WTC11 (cell line): ENCODE measurements around the gene AP1G1. TPM values are rescaled to one million over a fixed set of nuclear protein-coding genes. Genes with fewer than 3 reads are reported as not detected.

ENCODE experiments used
- ATAC-seq: fragments of 200-7000 bp; cut with Tn5 transposase; 2 replicates; pipeline ENCODE4 v1.10.0; 2021; ENCODE audit warnings: mild to moderate bottlenecking, moderate library complexity
- CTCF ChIA-PET: fragments of 300-600 bp; sonication (Branson Sonifier 250); formaldehyde crosslinking; loops from one replicate; lab custom pipeline; 2021; ENCODE audit warnings: antibody characterized with exemption; lab: Charles Lee
- POLR2A ChIA-PET: fragments of 350-600 bp; sonication (Branson Sonifier 250); formaldehyde crosslinking; loops from one replicate; lab custom pipeline; 2021; ENCODE audit warnings: antibody characterized with exemption; lab: Charles Lee
- DNase-seq: peaks from one replicate; pipeline ENCODE4 v3.0.0; 2021; ENCODE audit warnings: low spot score
- H3K27ac Mint-ChIP-seq: 2 replicates; pipeline ENCODE4 v1.8.0; 2021; ENCODE audit warnings: mixed read lengths
- H3K27me3 Mint-ChIP-seq: 2 replicates; pipeline ENCODE4 v1.8.0; 2021; ENCODE audit warnings: low read depth, mild to moderate bottlenecking, moderate library complexity, mixed read lengths
- H3K36me3 Mint-ChIP-seq: 2 replicates; pipeline ENCODE4 v1.8.0; 2021; ENCODE audit warnings: mixed read lengths
- H3K4me1 Mint-ChIP-seq: 2 replicates; pipeline ENCODE4 v1.8.0; 2022; ENCODE audit warnings: mixed read lengths
- H3K4me3 Mint-ChIP-seq: 2 replicates; pipeline ENCODE4 v1.8.0; 2021; ENCODE audit warnings: mild to moderate bottlenecking, moderate library complexity, mixed read lengths
- H3K9me3 Mint-ChIP-seq: 2 replicates; pipeline ENCODE4 v1.8.0; 2021; ENCODE audit warnings: mixed read lengths
- CBFB ChIP-seq: sonication (generic); formaldehyde crosslinking; IDR thresholded peaks from 2 replicates; pipeline ENCODE4 v1.8.1; 2022; ENCODE audit warnings: mild to moderate bottlenecking, low read depth, missing genetic modification reagents
- CREB1 ChIP-seq: sonication (generic); formaldehyde crosslinking; IDR thresholded peaks from 2 replicates; pipeline ENCODE4 v1.8.0; 2023; ENCODE audit warnings: mild to moderate bottlenecking, missing genetic modification reagents
- CTCF ChIP-seq: fragments of 200-600 bp; IDR thresholded peaks from 2 replicates; pipeline ENCODE4 v1.8.0; 2022; ENCODE audit warnings: antibody characterized with exemption
- GTF2I ChIP-seq: fragments of 250-450 bp; sonication (Bioruptor Pico); conservative IDR thresholded peaks from 2 replicates; pipeline ENCODE4 v1.4.0; 2021; ENCODE audit warnings: mild to moderate bottlenecking
- MLX ChIP-seq: sonication (generic); formaldehyde crosslinking; IDR thresholded peaks from 2 replicates; pipeline ENCODE4 v1.8.1; 2023; ENCODE audit warnings: mild to moderate bottlenecking, missing genetic modification reagents, moderate library complexity
- RELA ChIP-seq: sonication (generic); formaldehyde crosslinking; IDR thresholded peaks from 2 replicates; pipeline ENCODE4 v1.8.1; 2022; ENCODE audit warnings: missing genetic modification reagents, mild to moderate bottlenecking, borderline replicate concordance
- STAT6 ChIP-seq: sonication (generic); formaldehyde crosslinking; conservative IDR thresholded peaks from 2 replicates; pipeline ENCODE4 v1.8.1; 2023; ENCODE audit warnings: mild to moderate bottlenecking, low read depth, missing genetic modification reagents, moderate library complexity
- TCF7 ChIP-seq: sonication (generic); formaldehyde crosslinking; IDR thresholded peaks from 2 replicates; pipeline ENCODE4 v1.8.0; 2022; ENCODE audit warnings: mild to moderate bottlenecking, low read depth, missing genetic modification reagents, moderate library complexity
- TEAD1 ChIP-seq: sonication (generic); formaldehyde crosslinking; IDR thresholded peaks from 2 replicates; pipeline ENCODE4 v1.8.0; 2022; ENCODE audit warnings: mild to moderate bottlenecking, missing genetic modification reagents
- ZBTB21 ChIP-seq: sonication (generic); formaldehyde crosslinking; IDR thresholded peaks from 2 replicates; pipeline ENCODE4 v1.8.1; 2023; ENCODE audit warnings: mild to moderate bottlenecking, missing genetic modification reagents, borderline replicate concordance
- ZNF263 ChIP-seq: sonication (generic); formaldehyde crosslinking; IDR thresholded peaks from 2 replicates; pipeline ENCODE4 v1.8.1; 2022; ENCODE audit warnings: low read depth, mild to moderate bottlenecking, moderate library complexity, missing genetic modification reagents
- total RNA-seq: library from RNA; stranded (reverse); gene quantifications from 3 replicates; pipeline ENCODE4 v1.2.3, GENCODE V29; 2021
- TF ChIP-seq, protein P1 (sequence below): sonication (generic); formaldehyde crosslinking; IDR thresholded peaks from 2 replicates; pipeline ENCODE4 v1.8.0; 2022; ENCODE audit warnings: mild to moderate bottlenecking, missing genetic modification reagents
- TF ChIP-seq, protein P2 (sequence below): sonication (generic); formaldehyde crosslinking; IDR thresholded peaks from 2 replicates; pipeline ENCODE4 v1.8.1; 2023; ENCODE audit warnings: mild to moderate bottlenecking, missing genetic modification reagents, moderate library complexity
- TF ChIP-seq, protein P3 (sequence below): sonication (generic); formaldehyde crosslinking; IDR thresholded peaks from 2 replicates; pipeline ENCODE4 v1.8.1; 2023; ENCODE audit warnings: mild to moderate bottlenecking, missing genetic modification reagents

AP1G1 gene
- total RNA-seq, 1 experiment from 2014 or later = 72.4 TPM

DNA sequence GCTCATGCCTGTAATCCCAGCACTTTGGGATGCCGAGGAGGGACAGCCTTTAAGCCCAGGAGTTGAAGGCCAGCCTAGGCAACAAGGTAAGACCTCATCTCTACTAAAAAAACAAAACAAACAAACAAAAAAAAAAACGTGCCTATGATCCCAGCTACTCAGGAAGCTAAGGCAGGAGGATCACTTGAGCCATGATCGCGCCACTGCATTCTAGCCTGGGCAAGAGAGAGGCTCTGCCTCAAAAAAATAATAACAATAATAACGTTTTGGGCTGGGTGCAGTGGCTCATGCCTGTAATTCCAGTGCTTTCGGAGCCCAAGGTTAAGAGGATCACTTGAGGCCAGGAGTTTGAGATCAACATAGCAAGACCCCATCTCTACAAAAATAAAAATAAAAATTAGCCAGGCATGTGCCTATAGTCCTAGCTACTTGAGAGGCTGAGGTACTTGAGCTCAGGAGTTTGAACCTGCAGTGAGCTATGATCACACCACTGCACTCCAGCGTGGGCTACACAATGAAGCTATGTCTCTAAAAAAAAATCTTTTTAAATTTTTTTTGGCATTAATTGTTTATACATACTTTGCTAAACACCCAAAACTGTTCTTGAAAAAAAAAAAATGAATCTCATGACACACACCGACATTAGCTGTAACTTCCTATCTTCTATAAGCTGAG, 87.4 kb downstream of the AP1G1 start (continued):
- TF ChIP-seq MLX (no peak), CTCF (no peak), ZBTB21 (CRISPR knock-in tag) (no peak), RELA (no peak)
- TF ChIP-seq, all 79 proteins: peak for 0

DNA sequence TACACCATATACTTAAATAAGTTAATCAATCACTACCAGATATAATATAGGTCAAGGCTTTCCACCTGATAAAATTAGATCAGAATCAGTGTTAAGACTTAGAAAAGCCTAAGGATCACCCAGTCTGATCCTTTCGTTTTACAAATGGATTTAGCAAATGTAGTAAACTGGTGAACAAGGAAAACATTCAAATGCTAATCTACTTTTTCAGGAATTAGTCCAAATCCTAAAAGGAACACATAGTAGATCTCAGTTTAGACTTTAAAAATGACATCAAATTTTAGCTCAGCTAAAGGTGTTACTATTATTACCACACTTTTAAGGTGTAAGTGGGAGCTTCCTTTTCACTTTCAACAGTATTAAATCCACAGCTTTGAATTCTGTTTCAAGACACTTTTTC, 96.1 kb downstream of the AP1G1 start:
- TF ChIP-seq CTCF = no peak
- TF ChIP-seq ZBTB21 (CRISPR knock-in tag) = no peak
- TF ChIP-seq TCF7 (CRISPR knock-in tag) = no peak
- CTCF ChIA-PET = no interaction called here

DNA sequence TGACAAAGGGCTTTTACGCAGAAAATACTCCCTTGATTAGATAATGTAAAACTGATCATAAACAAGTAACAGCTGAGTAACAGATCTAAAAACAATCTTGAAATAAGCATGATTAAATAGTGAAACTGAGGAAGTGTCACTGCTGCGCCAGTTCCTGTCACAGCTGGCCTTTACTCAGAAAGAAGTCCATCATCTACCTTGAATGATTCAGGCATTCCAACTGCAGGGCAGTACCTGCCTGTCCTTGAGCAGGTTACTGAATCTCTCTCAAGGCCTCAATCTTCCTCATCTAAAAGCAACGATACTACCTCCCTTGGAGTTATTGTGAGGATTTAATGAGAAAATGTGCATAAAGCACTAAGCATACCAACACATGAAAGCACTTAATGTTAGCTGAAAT, 96.8 kb downstream of the AP1G1 start:
- no peak for DNase-seq
- H3K9me3 Mint-ChIP-seq = no peaks in the 10 kb centered on the region
- ChIA-PET POLR2A (interaction anchor here (1.8 kb wide), 1 partner anchor 11 kb away, joined by 5 read pairs; no protein-coding TSS in a partner anchor), CTCF (no interaction called here)
- peaks cover 7% of the 10 kb centered on the region for H3K36me3 Mint-ChIP-seq
- peak overlapping the region; percentile 25 for H3K4me3 Mint-ChIP-seq
- TF ChIP-seq ZNF263 (CRISPR knock-in tag) (no peak), CREB1 (CRISPR knock-in tag) (no peak), TEAD1 (peak; percentile 55; the same call in 1 of the 2 replicates)
- TF ChIP-seq, protein P1, sequence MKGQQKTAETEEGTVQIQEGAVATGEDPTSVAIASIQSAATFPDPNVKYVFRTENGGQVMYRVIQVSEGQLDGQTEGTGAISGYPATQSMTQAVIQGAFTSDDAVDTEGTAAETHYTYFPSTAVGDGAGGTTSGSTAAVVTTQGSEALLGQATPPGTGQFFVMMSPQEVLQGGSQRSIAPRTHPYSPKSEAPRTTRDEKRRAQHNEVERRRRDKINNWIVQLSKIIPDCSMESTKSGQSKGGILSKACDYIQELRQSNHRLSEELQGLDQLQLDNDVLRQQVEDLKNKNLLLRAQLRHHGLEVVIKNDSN (CRISPR knock-in tag) = no peak
- ATAC-seq = peak; percentile 22
- H3K27ac Mint-ChIP-seq = peak overlapping the region; percentile 98
- H3K27me3 Mint-ChIP-seq = no peaks in the 10 kb centered on the region
- H3K4me1 Mint-ChIP-seq = peaks cover 76% of the 10 kb centered on the region

More for the DNA sequence above, 96.1 kb downstream of the AP1G1 start:
- DNase-seq (no peak), ATAC-seq (no peak)
- no peaks in the 10 kb centered on the region for H3K9me3 Mint-ChIP-seq
- peaks cover 7% of the 10 kb centered on the region for H3K36me3 Mint-ChIP-seq
- peaks cover 74% of the 10 kb centered on the region for H3K4me1 Mint-ChIP-seq
- H3K27me3 Mint-ChIP-seq = no peaks in the 10 kb centered on the region
- peak overlapping the region; percentile 98 for H3K27ac Mint-ChIP-seq
- H3K4me3 Mint-ChIP-seq = peak overlapping the region; percentile 25
- POLR2A ChIA-PET = interaction anchor here (1.8 kb wide), 1 partner anchor 11 kb away, joined by 5 read pairs; no protein-coding TSS in a partner anchor

- ATAC-seq (no peak), DNase-seq (no peak)
- Mint-ChIP-seq H3K4me1 (peaks cover 84% of the 10 kb centered on the region), H3K9me3 (no peaks in the 10 kb centered on the region), H3K27ac (peak overlapping the region; percentile 75), H3K4me3 (peak overlapping the region; percentile 12; the same call in 1 of the 2 replicates), H3K36me3 (no peaks in the 10 kb centered on the region), H3K27me3 (no peaks in the 10 kb centered on the region)
- CTCF ChIA-PET = no interaction called here
- POLR2A ChIA-PET = no interaction called here
- no peak for TF ChIP-seq GTF2I (CRISPR knock-in tag)
- no peak for TF ChIP-seq CBFB (CRISPR knock-in tag)
- TF ChIP-seq, protein P2, sequence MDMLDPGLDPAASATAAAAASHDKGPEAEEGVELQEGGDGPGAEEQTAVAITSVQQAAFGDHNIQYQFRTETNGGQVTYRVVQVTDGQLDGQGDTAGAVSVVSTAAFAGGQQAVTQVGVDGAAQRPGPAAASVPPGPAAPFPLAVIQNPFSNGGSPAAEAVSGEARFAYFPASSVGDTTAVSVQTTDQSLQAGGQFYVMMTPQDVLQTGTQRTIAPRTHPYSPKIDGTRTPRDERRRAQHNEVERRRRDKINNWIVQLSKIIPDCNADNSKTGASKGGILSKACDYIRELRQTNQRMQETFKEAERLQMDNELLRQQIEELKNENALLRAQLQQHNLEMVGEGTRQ = no peak
- TF ChIP-seq RELA = no peak
- no peak for TF ChIP-seq STAT6 (CRISPR knock-in tag)
- TF ChIP-seq, protein P3, sequence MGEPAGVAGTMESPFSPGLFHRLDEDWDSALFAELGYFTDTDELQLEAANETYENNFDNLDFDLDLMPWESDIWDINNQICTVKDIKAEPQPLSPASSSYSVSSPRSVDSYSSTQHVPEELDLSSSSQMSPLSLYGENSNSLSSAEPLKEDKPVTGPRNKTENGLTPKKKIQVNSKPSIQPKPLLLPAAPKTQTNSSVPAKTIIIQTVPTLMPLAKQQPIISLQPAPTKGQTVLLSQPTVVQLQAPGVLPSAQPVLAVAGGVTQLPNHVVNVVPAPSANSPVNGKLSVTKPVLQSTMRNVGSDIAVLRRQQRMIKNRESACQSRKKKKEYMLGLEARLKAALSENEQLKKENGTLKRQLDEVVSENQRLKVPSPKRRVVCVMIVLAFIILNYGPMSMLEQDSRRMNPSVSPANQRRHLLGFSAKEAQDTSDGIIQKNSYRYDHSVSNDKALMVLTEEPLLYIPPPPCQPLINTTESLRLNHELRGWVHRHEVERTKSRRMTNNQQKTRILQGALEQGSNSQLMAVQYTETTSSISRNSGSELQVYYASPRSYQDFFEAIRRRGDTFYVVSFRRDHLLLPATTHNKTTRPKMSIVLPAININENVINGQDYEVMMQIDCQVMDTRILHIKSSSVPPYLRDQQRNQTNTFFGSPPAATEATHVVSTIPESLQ (CRISPR knock-in tag) = no peak
Observed at GRCh38 chr16:71709229-71709781, 99.3 kb downstream of the AP1G1 start.
